GM12878 (cell line): ENCODE data around the gene FRZB. TPM values are rescaled to one million over a fixed set of nuclear protein-coding genes. Genes with fewer than 3 reads are reported as not detected.

Experiments
- ATAC-seq: fragments of 200-7000 bp; cut with Tn5 transposase; 3 replicates; pipeline ENCODE4 v1.9.1; 2020; ENCODE audit warnings: mild to moderate bottlenecking, moderate library complexity
- BruUV-seq: library from RNA; stranded (reverse); fragments of 400-500 nt; replicated peaks from 2 replicates; lab custom pipeline; 2021; lab: Mats Ljungman, UMichigan
- CTCF ChIA-PET: fragments of 300-600 bp; sonication (Branson Sonifier 250); formaldehyde crosslinking; extraction: SDS; loops from one replicate; lab custom pipeline; 2021; ENCODE audit warnings: inconsistent platforms; lab: Yijun Ruan, JAX
- POLR2A ChIA-PET: fragments of 350-600 bp; formaldehyde crosslinking; extraction: SDS; loops from one replicate; lab custom pipeline; 2021; ENCODE audit warnings: inconsistent platforms; lab: Charles Lee
- RAD21 ChIA-PET: fragments of 300-600 bp; sonication (Branson Sonifier 250); formaldehyde crosslinking; loops from one replicate; lab custom pipeline; 2023; ENCODE audit warnings: antibody characterized with exemption; ENCODE audit not compliant: unreplicated experiment; lab: Charles Lee
- SMC1A ChIA-PET: fragments of 300-600 bp; sonication (Branson Sonifier 250); formaldehyde crosslinking; loops from one replicate; lab custom pipeline; 2023; ENCODE audit not compliant: unreplicated experiment, uncharacterized antibody; lab: Charles Lee
- DNase-seq: peaks from one replicate; pipeline ENCODE4 v3.0.0-alpha.2; 2011; ENCODE audit warnings: low read depth, low spot score
- FAIRE-seq: peaks from 3 replicates; lab custom pipeline; 2011; peaks lifted over from hg19 to GRCh38; lab: Jason Lieb, UNC
- H2AFZ ChIP-seq: 2 replicates; pipeline ENCODE4 v1.6.0; 2011; ENCODE audit warnings: low read depth, low read length, control low read depth; ENCODE audit not compliant: control insufficient read depth
- H3K27ac ChIP-seq: 2 replicates; pipeline ENCODE4 v1.5.1; 2011; ENCODE audit warnings: control low read depth; ENCODE audit not compliant: control insufficient read depth, insufficient read depth
- H3K27me3 ChIP-seq, 2 experiments: replicated peaks in 1 of 2; 2 replicates each; pipeline versions ENCODE4 v1.6.0 to v1.6.1; 2011; ENCODE audit warnings: low read length in 1 of 2; ENCODE audit not compliant: control insufficient read depth in 2 of 2, insufficient read depth in 2 of 2
- H3K36me3 ChIP-seq, 2 experiments: 2 replicates each; pipeline ENCODE4 v1.5.1; 2011; ENCODE audit warnings: low read length in 1 of 2; ENCODE audit not compliant: control insufficient read depth in 2 of 2, insufficient read depth in 2 of 2
- H3K4me1 ChIP-seq: 2 replicates; pipeline ENCODE4 v1.6.1; 2011; ENCODE audit warnings: mild to moderate bottlenecking, low read length, moderate library complexity, mixed read lengths; ENCODE audit not compliant: control insufficient read depth, insufficient read depth
- H3K4me2 ChIP-seq: 2 replicates; pipeline ENCODE4 v1.6.0; 2011; ENCODE audit warnings: control low read depth; ENCODE audit not compliant: control insufficient read depth, insufficient read depth
- H3K4me3 ChIP-seq: fragments of 200-600 bp; sonication (generic); 2 replicates; pipeline ENCODE4 v1.5.1; 2016
- H3K79me2 ChIP-seq: 2 replicates; pipeline ENCODE4 v1.6.0; 2011; ENCODE audit warnings: low read length; ENCODE audit not compliant: control insufficient read depth, insufficient read depth
- H3K9ac ChIP-seq: 2 replicates; pipeline ENCODE4 v1.8.0; 2011; ENCODE audit warnings: low read length, control low read depth, mixed read lengths; ENCODE audit not compliant: control insufficient read depth, insufficient read depth
- H3K9me3 ChIP-seq: replicated peaks from 3 replicates; pipeline ENCODE4 v1.5.1; 2011; ENCODE audit warnings: mild to moderate bottlenecking, low read length; ENCODE audit not compliant: control insufficient read depth, insufficient read depth
- H4K20me1 ChIP-seq: 2 replicates; pipeline ENCODE4 v1.6.0; 2011; ENCODE audit not compliant: control insufficient read depth, insufficient read depth
- CUX1 ChIP-seq: IDR thresholded peaks from 2 replicates; pipeline ENCODE4 v1.6.1; 2012; ENCODE audit warnings: improper control_type of control experiment, low read depth, low read length; ENCODE audit not compliant: insufficient replicate concordance
- NFIC ChIP-seq: IDR thresholded peaks from 2 replicates; pipeline ENCODE4 v1.6.1; 2012; ENCODE audit warnings: low read depth, mild to moderate bottlenecking, inconsistent platforms, low read length, moderate library complexity
- SIN3A ChIP-seq: IDR thresholded peaks from 2 replicates; pipeline ENCODE4 v1.6.1; 2012; ENCODE audit warnings: low read depth, low read length, improper control_type of control experiment
- SMAD1 ChIP-seq: fragments of 450-650 bp; IDR thresholded peaks from 2 replicates; pipeline ENCODE4 v1.6.1; 2018; ENCODE audit warnings: mild to moderate bottlenecking, low read depth; ENCODE audit not compliant: partially characterized antibody
- TAF1 ChIP-seq: IDR thresholded peaks from 2 replicates; pipeline ENCODE4 v1.6.1; 2011; ENCODE audit warnings: mild to moderate bottlenecking, low read depth, low read length, borderline replicate concordance
- ZBED1 ChIP-seq: IDR thresholded peaks from 2 replicates; pipeline ENCODE4 v1.6.1; 2016; ENCODE audit warnings: borderline replicate concordance
- ZNF274 ChIP-seq: IDR thresholded peaks from one replicate; pipeline ENCODE4 v1.8.0; 2011; ENCODE audit not compliant: insufficient read length, insufficient read depth
- WGBS: methylation state at CpG from one replicate; pipeline ENCODE4 v1.1.6; 2016; ENCODE audit warnings: low lambda C conversion rate; ENCODE audit not compliant: insufficient replicate concordance, insufficient coverage; ENCODE audit errors: missing lambda C conversion rate; 5-methylcytosine and 5-hydroxymethylcytosine counted together
- in situ Hi-C: fragments of 300-500 bp; cut with MboI; formaldehyde crosslinking; loops from 9 replicates; pipeline ENCODE4 v1.14.3; 2018; ENCODE audit warnings: mixed read lengths
- intact Hi-C: fragments of 100-400 bp; cut with micrococcal nuclease; formaldehyde crosslinking; loops from one replicate; pipeline ENCODE4 v1.14.2; 2022; ENCODE audit not compliant: unreplicated experiment
- polyA plus RNA-seq, 11 experiments: library from polyadenylated mRNA; depleted of rRNA in 4 of 11; unstranded in 6 of 11; stranded (reverse) in 5 of 11; fragments of >200 nt; fragmentation: Nextera tagmentation in 4 of 11; fragmentation: Illumina TruSeq in 1 of 11; extraction: Ambion mirVana in 4 of 11; extraction: Trizol in 1 of 11; gene quantifications; 1 replicate in 1 of 11; 2 replicates in 10 of 11; pipeline versions ENCODE4 v1.2.1 to v1.2.3, GENCODE V29; 2011 to 2016; ENCODE audit warnings: inconsistent platforms in 2 of 11, missing spikeins in 2 of 11, low read depth in 1 of 11
- total RNA-seq, 4 experiments: library from RNA; depleted of rRNA in 3 of 4; stranded (reverse); fragments of >200 nt in 3 of 4; fragmentation: Illumina TruSeq in 1 of 4; extraction: Trizol in 1 of 4; gene quantifications; 2 replicates each; pipeline versions ENCODE4 v1.2.1 to v1.2.3, GENCODE V29; 2013 to 2021
- TF ChIP-seq, protein P1 (sequence below): fragments of 450-650 bp; IDR thresholded peaks from 2 replicates; pipeline ENCODE4 v1.6.1; 2017; ENCODE audit warnings: borderline replicate concordance

FRZB gene
- total and polyA plus RNA-seq, 10 of the 15 experiments (the other 5 are each of a cell fraction or from before 2014, with no cell fraction given), result 0.03 TPM; not detected in 9

DNA sequence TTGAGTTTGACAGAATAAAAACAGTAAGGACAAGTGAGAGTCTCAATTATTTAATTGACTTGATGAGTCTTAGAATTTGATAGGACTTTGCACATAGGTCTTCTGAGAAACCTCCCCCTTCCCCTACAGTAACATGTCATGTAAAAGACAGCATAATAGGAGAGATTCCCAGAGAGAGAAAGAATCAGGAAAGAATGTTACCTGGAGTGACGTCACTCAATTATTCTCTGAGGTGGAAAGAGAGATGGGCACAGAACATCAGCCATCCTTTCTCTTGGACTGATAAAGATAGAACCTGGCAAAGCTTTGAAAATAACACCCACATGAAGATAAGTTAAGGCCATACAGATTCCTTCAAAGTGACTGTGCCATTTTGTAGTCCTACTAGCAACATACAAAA lies 19.3 kb upstream of the FRZB start:
- in situ Hi-C loops, result no loop called here
- Histone ChIP-seq H3K4me1 (no peaks in the 10 kb centered on the region), H3K9ac (no peak overlapping the region), H3K4me2 (no peak overlapping the region), H3K9me3 (no peaks in the 10 kb centered on the region), H3K36me3 (no peaks in the 10 kb centered on the region), H3K27me3 (no peaks in the 10 kb centered on the region), H3K79me2 (no peaks in the 10 kb centered on the region), H4K20me1 (no peaks in the 10 kb centered on the region), H3K4me3 (no peak overlapping the region), H2AFZ (no peak overlapping the region), H3K27ac (no peak overlapping the region)
- SMC1A ChIA-PET, result no interaction called here
- ATAC-seq (no peak), FAIRE-seq (no peak), DNase-seq (no peak)
- RAD21 ChIA-PET, result no interaction called here
- POLR2A ChIA-PET, result no interaction called here
- BruUV-seq, result no TSS peak
- no peak for TF ChIP-seq TAF1
- TF ChIP-seq NFIC, result no peak
- TF ChIP-seq, protein P1, sequence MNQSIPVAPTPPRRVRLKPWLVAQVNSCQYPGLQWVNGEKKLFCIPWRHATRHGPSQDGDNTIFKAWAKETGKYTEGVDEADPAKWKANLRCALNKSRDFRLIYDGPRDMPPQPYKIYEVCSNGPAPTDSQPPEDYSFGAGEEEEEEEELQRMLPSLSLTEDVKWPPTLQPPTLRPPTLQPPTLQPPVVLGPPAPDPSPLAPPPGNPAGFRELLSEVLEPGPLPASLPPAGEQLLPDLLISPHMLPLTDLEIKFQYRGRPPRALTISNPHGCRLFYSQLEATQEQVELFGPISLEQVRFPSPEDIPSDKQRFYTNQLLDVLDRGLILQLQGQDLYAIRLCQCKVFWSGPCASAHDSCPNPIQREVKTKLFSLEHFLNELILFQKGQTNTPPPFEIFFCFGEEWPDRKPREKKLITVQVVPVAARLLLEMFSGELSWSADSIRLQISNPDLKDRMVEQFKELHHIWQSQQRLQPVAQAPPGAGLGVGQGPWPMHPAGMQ, result no peak
- no peak for TF ChIP-seq CUX1
- no peak for TF ChIP-seq SMAD1
- no peak for TF ChIP-seq ZBED1
- TF ChIP-seq ZNF274, result no peak
- no peak for TF ChIP-seq SIN3A
- intact Hi-C loops, result no loop called here
- WGBS, result 46% methylated on average over 1 of the region's 1 CpG
- CTCF ChIA-PET, result no interaction called here
